ENCODE data around the gene BDH1.

BDH1 gene

DNA sequence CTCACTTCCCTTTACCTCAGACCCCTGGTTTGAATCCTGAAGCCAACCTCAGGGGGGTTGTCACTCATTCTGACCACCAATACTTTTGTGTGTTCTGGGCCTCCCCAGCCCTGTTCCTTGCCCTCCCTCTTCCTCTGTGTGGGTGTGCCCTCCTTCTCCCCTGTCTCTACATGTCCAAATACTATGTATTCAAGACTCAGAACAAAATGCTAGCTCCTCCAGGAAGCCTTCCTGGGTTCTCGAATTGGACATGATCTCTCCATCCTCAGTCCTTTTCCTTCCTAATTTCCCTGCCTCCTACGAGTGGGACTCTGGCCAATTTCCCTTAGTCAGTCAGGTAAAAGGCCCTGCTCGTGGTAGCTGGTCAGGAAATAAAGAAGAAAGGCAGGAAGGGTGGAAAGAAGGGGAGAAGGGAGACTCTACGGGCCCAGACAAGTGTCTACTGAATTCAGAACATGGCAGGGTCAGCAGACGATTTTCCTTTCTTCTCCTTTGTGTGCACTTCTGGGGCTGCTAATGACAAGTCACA lies 79.7 kb downstream of the BDH1 start:
- TF ChIP-seq, protein P1, sequence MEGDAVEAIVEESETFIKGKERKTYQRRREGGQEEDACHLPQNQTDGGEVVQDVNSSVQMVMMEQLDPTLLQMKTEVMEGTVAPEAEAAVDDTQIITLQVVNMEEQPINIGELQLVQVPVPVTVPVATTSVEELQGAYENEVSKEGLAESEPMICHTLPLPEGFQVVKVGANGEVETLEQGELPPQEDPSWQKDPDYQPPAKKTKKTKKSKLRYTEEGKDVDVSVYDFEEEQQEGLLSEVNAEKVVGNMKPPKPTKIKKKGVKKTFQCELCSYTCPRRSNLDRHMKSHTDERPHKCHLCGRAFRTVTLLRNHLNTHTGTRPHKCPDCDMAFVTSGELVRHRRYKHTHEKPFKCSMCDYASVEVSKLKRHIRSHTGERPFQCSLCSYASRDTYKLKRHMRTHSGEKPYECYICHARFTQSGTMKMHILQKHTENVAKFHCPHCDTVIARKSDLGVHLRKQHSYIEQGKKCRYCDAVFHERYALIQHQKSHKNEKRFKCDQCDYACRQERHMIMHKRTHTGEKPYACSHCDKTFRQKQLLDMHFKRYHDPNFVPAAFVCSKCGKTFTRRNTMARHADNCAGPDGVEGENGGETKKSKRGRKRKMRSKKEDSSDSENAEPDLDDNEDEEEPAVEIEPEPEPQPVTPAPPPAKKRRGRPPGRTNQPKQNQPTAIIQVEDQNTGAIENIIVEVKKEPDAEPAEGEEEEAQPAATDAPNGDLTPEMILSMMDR (IDR thresholded peaks at IDR 0.05; ENCODE audit: low read depth, low read length), result no peak
- Histone ChIP-seq H3K4me1 (no peaks in the 10 kb centered on the region), H3K36me3 (no peaks in the 10 kb centered on the region), H3K4me3 (ENCODE audit: low read depth, low read length) (no peak overlapping the region), H3K9me3 (no peaks in the 10 kb centered on the region), H3K27me3 (no peaks in the 10 kb centered on the region)
- no peak for DNase-seq

DNA sequence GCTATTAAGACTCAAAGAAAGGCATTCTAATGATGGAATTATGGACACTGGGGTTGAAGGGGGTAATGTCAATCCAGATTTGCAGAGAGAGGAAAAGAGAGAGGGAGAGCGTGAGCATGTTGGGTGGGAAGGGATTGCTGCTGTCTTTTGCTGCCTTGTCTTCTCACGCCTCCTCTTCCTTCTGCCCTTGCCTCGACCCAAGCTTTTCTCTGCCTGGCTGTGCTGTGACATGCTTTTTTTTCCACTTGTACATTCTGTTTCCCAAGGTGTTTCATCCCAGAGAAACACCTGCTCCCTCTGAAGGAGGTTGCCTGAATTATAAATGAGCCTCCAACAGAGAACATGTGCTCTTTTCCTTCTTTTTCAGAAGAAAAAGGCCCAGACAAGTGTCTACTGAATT lies 80.3 kb downstream of the BDH1 start:
- no peak for DNase-seq
- Histone ChIP-seq H3K9me3 (no peaks in the 10 kb centered on the region), H3K27me3 (no peaks in the 10 kb centered on the region), H3K4me1 (no peaks in the 10 kb centered on the region), H3K4me3 (ENCODE audit: low read depth, low read length) (no peak overlapping the region), H3K36me3 (no peaks in the 10 kb centered on the region)
- TF ChIP-seq, protein P1 (IDR thresholded peaks at IDR 0.05; ENCODE audit: low read depth, low read length), result no peak

DNA sequence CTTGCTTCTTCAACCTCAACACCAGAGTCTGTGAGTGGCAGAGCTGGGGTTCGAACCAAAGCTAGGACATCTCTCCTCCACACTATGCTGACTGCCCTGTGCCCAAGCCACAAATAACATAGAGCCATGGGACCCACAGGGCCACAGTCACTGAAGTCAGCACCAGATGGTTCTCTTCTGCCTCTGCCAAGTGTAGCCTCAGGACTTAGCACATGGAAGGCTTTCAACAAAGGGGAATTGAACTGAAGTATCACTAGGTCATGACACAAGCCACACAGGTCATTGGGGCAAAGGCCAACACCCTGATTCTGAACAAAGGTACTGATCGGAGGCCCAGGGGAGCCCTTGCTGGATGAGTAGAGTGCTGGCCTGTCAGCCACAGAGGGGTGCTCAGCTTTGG lies 83.6 kb downstream of the BDH1 start:
- TF ChIP-seq, protein P1 (IDR thresholded peaks at IDR 0.05; ENCODE audit: low read depth, low read length), result no peak
- Histone ChIP-seq H3K9me3 (no peaks in the 10 kb centered on the region), H3K4me1 (peaks cover 12% of the 10 kb centered on the region), H3K27me3 (no peaks in the 10 kb centered on the region), H3K4me3 (ENCODE audit: low read depth, low read length) (no peak overlapping the region), H3K36me3 (no peaks in the 10 kb centered on the region)
- DNase-seq, result no peak

DNA sequence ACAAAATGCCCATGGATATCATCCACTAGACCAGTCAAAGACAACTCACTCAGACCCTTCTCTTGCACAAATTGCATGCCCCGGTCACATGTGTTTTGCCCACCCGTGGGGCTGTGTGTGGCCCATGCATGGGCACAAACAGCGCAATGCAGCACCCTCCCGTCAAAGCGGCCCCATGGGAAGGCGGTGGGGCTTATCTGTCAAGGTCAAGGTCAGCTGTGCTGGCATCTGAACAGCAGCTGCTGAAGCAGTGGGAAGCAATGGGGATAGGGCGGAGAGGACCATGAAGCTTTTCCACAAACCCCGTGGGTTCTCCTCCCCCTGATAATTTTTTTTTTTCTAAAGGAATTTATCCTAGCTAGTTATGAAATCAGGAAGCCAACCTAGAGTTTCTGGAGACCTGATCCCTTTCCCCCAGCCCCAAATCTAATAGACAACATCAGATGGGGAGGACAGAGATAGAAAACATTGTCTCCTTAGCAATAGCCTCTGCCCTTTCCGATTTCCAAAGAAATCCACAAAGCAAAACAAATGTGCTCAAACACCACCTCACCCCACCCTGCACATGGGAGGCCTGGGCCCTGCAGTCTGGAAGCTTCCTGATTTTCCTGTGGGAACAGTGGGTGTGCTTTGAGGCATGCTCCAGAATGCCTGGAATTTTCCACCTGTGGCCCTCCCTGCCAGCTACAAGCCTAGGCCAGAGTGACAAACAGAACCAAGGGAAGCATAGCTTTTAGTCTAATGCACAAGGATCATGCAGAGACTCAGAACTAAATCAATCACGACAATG lies 84.4 kb downstream of the BDH1 start:
- H3K9me3 ChIP-seq, result no peaks in the 10 kb centered on the region
- TF ChIP-seq, protein P1 (IDR thresholded peaks at IDR 0.05; ENCODE audit: low read depth, low read length), result no peak
- no peak for DNase-seq
- H3K36me3 ChIP-seq, result no peaks in the 10 kb centered on the region
- peaks cover 17% of the 10 kb centered on the region for H3K4me1 ChIP-seq
- H3K4me3 ChIP-seq (ENCODE audit: low read depth, low read length), result no peak overlapping the region
- no peaks in the 10 kb centered on the region for H3K27me3 ChIP-seq

DNA sequence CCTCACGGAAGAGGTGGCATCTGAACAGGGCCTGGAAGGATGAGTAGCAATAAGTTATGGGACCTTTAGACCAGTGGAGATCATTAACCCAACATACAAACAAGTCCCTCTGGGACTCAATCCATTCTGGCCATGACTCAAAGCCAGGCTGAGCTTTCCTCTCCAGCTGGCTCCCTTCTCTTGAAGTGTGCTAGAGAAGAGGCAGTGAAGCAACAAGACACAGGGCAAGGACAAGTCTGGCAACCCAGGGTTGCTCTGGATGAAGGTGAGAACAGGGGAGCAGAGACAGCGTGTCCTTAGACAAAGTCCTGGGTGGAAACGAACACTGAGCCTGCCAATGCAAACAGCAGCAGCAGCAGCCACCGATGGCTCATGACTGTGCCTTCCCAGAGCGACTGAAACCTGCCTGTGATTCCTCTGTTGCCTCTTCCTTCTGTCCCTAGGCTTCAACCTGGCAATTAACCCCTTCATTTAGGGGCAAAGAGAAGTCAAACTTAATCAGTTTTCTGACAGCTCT lies 86.8 kb downstream of the BDH1 start:
- TF ChIP-seq, protein P1 (IDR thresholded peaks at IDR 0.05; ENCODE audit: low read depth, low read length), result no peak
- no peak for DNase-seq
- no peaks in the 10 kb centered on the region for H3K36me3 ChIP-seq
- no peaks in the 10 kb centered on the region for H3K27me3 ChIP-seq
- peaks cover 27% of the 10 kb centered on the region for H3K4me1 ChIP-seq
- H3K4me3 ChIP-seq (ENCODE audit: low read depth, low read length), result no peak overlapping the region
- no peaks in the 10 kb centered on the region for H3K9me3 ChIP-seq

DNA sequence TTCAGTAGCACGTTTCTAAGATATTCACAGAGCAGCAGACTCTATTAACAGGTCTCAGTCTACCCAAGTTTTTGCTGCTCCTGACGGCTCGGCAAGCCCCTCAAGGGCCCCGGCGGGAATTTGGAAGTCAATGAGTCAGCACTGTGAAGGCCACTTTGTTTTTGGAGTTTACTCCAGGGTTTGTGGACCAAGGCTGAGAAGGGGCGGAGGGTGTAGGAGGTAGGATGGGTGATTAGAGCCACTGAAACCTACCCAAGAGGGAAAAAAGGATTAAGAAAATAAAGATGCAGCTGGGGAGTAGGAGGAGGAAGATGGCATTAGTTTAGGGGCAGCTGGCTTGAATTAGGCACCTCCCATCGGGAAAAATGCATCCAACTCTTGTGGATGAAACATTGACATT lies 87.6 kb downstream of the BDH1 start:
- H3K9me3 ChIP-seq, result no peaks in the 10 kb centered on the region
- H3K36me3 ChIP-seq, result no peaks in the 10 kb centered on the region
- TF ChIP-seq, protein P1 (IDR thresholded peaks at IDR 0.05; ENCODE audit: low read depth, low read length), result no peak
- no peaks in the 10 kb centered on the region for H3K27me3 ChIP-seq
- no peak overlapping the region for H3K4me3 ChIP-seq (ENCODE audit: low read depth, low read length)
- H3K4me1 ChIP-seq, result peaks cover 27% of the 10 kb centered on the region
- DNase-seq, result no peak
